ENCODE measurements around the gene LRCH1.

DNA sequence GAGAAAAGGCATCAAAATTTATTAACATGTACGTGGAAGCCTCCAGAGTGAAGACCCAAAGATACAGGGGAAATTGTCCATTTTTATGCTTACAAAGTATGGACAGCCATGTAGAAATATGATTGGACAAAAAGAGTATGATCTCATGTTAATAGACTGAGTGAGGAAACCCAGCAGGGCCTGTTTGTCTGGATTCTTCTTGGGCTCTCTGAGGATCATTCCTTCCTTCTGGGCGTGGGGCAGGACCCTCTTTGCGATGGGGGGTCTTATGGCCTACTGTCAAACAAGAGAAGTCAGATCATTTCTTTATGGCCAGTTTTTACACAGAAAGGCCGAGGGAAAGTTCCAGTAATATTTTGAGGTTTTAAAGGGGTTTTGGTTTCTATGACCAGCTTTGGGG, 133.2 kb downstream of the LRCH1 start:
- no peak for TF ChIP-seq EZH2 (IDR thresholded peaks at IDR 0.05; ENCODE audit: low read depth)
- TF ChIP-seq, protein P1, sequence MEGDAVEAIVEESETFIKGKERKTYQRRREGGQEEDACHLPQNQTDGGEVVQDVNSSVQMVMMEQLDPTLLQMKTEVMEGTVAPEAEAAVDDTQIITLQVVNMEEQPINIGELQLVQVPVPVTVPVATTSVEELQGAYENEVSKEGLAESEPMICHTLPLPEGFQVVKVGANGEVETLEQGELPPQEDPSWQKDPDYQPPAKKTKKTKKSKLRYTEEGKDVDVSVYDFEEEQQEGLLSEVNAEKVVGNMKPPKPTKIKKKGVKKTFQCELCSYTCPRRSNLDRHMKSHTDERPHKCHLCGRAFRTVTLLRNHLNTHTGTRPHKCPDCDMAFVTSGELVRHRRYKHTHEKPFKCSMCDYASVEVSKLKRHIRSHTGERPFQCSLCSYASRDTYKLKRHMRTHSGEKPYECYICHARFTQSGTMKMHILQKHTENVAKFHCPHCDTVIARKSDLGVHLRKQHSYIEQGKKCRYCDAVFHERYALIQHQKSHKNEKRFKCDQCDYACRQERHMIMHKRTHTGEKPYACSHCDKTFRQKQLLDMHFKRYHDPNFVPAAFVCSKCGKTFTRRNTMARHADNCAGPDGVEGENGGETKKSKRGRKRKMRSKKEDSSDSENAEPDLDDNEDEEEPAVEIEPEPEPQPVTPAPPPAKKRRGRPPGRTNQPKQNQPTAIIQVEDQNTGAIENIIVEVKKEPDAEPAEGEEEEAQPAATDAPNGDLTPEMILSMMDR (conservative IDR thresholded peaks at IDR 0.05): no peak

All from PC-9 (cell line).